ENCODE measurements around the gene GALT.

Gene GALT

GRCh38 chr9:34651876-34652601 lies 5.6 kb downstream of the GALT start, which contains the start of gene IL11RA:
Gene IL11RA, plus strand, starts transcription at chr9:34652185. Its CDS starts 3,033 bp downstream, at chr9:34655218.
- DNase-seq (ENCODE audit: low read depth), result no peak

DNA sequence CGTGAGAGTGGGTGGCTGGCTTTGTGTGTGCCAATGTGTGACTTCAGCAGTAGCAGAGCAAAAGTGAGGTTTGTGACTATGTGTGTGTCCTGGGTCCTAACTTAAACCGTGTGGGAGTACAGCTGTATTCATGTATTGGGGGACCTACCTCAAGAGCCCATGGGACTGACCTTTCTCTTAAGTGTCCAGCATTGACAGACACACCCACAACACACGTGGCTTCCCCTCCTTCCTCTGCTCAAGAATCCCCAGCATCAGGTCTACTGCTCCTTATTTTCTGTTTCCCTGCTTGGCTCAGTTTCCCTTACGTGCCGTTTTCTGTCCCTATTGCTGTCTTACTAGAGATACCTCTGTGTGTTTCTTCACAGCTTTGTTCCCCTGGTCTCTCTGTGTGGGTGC lies 6.1 kb downstream of the GALT start:
- DNase-seq (ENCODE audit: low read depth), result no peak

GRCh38 chr9:34653151-34654072 lies 6.9 kb downstream of the GALT start:
- no peak for DNase-seq (ENCODE audit: low read depth)

DNA sequence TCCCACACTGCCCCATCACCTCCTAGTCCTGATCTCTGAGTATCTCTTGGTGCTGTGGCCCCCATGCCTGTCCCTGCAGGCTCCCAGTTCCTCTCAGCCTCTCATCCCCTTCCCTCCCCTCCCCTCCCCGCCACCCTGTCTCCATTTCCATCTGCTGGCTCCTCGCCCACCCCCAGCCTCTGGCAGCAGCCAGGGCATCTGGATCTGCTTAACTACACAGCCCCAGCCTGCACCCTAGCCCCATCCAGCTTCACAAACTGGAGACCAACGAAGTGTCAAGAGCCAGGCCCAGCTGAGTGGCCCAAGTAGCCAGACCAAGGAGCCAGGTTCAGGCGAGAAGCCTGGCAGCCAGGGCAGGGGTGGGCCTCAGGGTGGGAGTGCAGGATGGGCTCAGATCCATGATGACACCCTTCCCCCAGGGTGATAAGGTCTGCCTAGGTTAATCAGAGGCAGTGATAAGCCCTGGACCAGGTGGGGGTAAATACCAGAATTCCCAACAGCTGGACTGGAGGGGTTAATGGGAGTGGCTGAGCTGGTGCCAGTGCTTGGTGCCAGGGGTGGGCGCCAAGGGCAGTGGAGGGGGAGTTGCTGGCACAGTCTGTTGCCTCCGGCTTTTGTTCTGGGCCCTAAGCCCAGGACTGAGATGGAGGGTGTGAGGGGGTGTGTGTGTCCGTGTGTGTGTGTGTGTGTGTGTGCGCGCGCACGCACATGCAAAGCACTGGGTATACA lies 8.0 kb downstream of the GALT start:
- no peak for DNase-seq (ENCODE audit: low read depth)

DNA sequence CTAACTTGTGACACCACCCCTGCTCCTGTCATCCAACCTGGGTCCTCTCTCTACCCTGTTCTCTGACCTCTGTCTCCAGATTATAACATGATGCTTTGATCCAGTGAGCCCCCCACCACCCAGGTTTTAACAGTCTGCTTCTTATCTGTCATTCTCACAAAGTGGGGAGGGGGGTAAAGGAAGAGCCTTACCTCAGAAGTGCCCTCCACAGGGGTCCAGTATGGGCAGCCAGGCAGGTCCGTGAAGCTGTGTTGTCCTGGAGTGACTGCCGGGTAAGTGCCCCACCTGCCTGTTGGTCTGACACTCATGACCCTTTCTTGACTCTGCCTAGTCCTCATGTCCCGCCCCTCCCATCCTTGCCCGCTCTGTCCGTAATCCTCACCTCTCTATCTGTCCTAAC lies 8.9 kb downstream of the GALT start:
- DNase-seq (ENCODE audit: low read depth), result no peak

GRCh38 chr9:34656992-34657391 lies 10.5 kb downstream of the GALT start:
- no peak for DNase-seq (ENCODE audit: low read depth)

GRCh38 chr9:34658461-34658860 lies 12.0 kb downstream of the GALT start:
- no peak for DNase-seq (ENCODE audit: low read depth)

GRCh38 chr9:34659592-34660253 lies 13.2 kb downstream of the GALT start:
- DNase-seq (ENCODE audit: low read depth), result no peak

GRCh38 chr9:34662526-34663302 lies 16.2 kb downstream of the GALT start, which contains the start of gene CCL27:
Gene CCL27, minus strand, starts transcription at chr9:34662657. Its CDS starts 24 bp downstream, at chr9:34662633.
- DNase-seq (ENCODE audit: low read depth), result no peak

DNA sequence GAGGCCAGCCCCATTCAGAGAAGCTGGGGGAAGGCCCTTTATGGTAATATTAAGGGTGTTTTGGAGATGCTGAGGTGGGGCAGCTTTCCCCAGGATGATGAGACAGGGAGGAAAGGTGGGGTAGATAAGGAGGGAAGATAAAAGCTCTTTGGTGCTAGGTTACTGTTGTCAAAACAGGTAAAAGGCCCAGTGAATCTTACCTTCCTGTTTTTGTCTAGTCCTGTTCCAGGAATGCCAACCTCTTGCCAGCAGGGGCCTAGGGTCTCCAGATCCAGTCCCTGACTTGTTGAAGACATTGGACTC lies 16.8 kb downstream of the GALT start:
- no peak for DNase-seq (ENCODE audit: low read depth)

GRCh38 chr9:34664281-34665066 lies 18.0 kb downstream of the GALT start:
- peak; percentile 65 for DNase-seq (ENCODE audit: low read depth)

DNA sequence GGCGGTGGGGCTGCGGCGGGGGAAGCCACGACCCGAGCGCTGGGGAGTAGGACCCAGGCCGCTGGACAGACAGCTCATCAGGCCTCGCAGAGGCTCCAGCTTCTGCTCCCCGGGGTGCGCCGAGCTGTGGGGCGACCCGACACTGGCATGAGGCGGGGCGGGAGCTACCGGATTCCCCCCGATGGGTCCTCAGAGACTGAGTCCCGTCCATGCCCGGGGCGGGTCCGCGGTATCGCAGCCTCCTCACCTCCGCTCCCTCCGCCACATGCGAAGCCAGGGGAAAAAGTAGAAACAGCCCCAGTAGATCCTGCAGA lies 18.5 kb downstream of the GALT start:
- no peak for DNase-seq (ENCODE audit: low read depth)

DNA sequence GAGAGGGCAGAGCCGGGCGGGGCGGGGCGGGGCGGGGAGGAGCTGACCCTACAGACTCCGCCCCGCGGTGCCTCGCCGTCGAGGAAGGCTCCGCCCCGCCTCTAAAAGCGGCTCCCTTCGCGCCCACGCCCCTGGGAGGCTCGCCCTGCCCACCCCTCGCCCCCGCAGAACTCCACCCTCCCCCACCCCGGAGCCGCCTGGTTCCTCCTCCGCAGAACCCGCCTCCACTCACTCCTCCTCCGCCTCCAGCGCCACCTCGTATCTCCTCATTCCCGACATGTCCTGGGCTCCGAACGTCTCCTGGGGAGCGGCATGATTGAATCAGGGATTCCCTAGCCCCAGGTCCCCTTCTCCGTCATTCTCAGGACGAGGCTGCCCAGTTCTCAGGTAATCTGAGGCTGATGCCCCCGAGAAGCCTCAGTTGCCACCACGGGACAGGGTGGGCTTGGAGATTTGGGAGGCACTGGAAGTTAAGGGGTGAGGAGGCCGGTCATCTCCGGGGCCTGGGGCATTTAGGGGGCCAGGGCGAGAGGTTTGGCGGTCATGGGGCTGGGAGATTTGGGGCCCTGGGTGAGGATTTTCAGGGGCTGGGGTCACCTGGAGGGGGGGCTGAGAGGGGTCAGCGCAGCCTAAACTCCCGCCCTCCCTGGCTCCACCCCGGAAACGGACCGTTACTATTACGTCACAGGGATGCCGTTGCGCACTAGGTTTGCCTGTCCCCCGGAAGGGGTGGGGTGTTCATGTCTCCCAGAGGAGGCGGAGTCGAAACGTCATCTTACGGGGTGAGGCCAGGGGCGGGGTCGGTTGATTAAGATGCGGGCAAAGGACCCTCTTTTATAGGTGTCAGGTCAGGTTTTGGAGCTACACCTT lies 19.1 kb downstream of the GALT start:
- peak; percentile 88 for DNase-seq (ENCODE audit: low read depth)

GRCh38 chr9:34669809-34670562 lies 23.5 kb downstream of the GALT start:
- DNase-seq (ENCODE audit: low read depth), result no peak

GRCh38 chr9:34671307-34671706 lies 24.8 kb downstream of the GALT start:
- DNase-seq (ENCODE audit: low read depth), result no peak

- no peak for DNase-seq (ENCODE audit: low read depth)
These were observed 28.0 kb downstream of the GALT start for GRCh38 chr9:34674440-34674839.

DNA sequence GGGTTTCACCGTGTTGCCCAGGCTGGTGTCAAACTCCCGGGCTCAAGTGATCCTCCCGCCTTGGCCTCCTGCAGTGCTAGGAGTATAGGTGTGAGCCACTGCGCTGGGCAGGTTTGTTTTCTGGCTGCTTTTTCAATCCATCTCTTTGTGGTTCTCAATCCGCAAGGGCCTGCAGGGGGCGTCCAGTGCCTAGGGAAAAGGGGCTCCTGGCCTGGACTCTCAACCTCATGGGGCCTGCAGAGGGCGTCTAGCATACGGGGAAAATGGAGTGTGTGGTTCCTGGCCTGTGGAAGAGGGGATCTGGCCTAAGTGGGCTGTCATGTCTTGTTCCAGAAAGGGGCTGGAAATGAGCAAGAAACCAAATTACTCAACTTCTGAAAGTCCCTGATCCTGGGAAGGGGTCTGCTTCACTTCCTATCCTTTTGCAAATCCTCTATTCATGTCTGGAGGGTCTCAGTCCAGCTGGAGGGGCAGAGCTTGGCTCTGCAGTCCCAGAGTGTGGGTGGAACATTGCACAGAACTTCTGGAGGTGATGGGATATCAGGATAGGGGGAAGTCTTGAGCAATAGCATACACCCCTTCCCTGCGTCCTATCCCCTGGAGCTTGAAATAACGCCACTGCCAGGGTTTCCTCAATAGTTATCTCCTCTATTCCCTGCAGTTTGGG lies 28.7 kb downstream of the GALT start:
- peak; percentile 32 for DNase-seq (ENCODE audit: low read depth)

GRCh38 chr9:34675869-34676268 lies 29.4 kb downstream of the GALT start:
- DNase-seq (ENCODE audit: low read depth), result no peak

All from T follicular helper cell (primary cell).